GM18520 (cell line): ENCODE measurements around the gene CLDND1.
A peak's percentile ranks its signal among the peaks of the same experiment; 100 is the strongest.
"Not testable (repeated sequence)": the region's sequence is repeated elsewhere in the genome, so short reads cannot be mapped to it uniquely, and the experiment has no call there.

ENCODE experiments used
- ATAC-seq: cut with Tn5 transposase; IDR thresholded peaks from one replicate; pipeline ENCODE4 v1.9.1; 2021; ENCODE audit not compliant: unreplicated experiment

The CLDND1 gene

DNA sequence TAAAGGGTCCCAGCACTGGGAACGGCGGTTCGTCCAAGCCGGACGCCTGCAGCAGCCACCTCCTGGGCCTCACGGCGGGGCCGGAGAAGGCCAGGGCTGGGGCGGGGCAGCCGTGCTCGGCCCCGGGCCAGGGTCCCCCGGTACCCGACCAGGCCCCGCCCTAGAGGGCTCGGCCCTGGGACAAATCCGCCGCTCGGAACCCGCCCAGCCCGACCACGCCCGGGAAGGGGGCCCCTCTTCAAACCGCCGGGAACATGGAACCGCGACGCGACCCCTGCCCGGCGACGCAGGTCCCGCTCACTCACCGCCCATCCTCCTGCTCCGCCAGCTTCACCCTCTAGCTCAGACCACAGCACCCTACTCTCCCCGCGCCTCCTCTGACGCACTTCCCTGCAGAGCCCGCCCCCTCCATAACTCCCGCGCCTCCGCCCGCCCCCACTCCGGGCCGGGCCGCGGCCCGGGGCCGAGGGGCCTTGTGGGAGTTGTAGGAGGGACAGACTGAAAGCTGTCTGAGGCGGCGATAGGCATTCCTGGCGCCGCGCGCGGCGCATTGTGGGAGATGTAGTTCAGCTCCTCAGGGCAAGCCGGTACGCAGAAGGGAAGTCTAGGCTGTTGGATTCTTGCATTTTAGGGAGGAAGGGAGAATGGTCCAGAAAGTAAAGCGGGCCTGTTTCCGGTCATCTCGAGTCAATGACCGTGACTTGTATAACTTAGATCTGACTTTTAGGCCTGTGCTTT lies at the start of gene CLDND1:
TSS of gene CLDND1 (minus strand) at position 359 of the 738 bp plus-strand sequence. CDS start 1,478 bp downstream, outside the sequence.
- ATAC-seq, result peak; percentile 71

DNA sequence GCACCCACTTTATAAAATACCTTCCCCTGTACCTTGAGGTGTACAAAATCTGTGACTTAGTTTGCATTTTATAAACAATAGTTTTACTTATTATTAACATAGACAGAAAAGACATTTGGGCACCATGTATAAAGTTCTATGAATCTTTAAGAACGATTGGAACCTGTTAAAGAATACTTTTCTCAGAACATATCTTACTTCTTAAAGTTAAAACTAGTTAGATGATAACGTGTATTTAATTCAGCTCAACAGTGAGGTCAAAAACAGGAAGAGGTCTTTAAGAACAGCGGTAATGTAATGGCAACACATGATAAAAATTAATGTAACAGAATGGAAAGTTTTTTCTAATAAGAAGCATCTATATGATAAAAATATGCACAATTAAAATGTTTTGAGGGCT lies 45.7 kb upstream of the CLDND1 start:
- no peak for ATAC-seq

DNA sequence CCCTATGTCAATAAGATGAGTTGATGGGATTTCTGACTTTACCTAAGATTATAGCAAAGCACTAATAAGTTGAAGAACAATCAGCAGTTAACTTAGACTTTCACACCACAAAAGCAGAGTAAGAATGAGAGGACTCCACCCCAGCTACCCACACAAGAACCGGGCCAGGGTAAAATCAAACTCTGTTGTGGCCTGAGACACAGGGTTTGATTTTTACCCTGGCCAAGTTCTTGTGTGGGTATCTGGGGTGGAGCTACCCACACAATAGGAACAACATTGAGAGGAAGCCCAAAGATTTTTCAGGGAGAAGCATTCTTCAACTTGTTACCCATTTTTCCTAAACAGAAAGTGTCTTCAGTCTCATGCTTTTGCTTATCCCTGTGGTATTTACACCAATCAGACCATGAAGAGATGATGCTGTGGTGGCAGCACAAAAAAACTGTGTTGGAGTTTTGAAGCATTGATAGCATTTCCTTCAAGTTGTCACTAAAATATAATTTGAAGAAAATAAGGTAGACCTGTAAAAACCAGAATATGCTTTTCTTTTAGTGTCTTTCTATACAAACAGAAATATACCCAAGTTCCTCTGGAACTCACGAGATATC lies 45.1 kb upstream of the CLDND1 start:
- ATAC-seq, result peak; percentile 11

DNA sequence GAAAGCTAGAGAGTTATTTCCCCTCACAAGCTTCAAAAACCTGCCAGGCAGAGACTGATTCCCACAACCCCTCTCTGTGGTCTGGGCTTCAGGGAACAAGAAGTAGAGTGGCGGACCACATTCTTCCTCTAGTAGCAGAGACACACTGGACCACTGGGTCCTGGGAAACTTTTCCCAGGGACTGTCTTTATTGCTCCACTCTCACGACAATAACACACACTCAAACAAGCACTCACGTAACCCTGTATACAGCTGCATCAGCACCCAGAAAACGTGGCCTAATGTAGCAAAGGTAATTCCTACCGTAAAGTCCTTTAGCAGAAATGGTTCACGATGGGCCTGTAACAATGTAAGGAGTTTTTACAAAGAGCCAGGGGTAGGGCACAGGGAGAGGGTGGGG lies 43.1 kb upstream of the CLDND1 start:
- no peak for ATAC-seq

DNA sequence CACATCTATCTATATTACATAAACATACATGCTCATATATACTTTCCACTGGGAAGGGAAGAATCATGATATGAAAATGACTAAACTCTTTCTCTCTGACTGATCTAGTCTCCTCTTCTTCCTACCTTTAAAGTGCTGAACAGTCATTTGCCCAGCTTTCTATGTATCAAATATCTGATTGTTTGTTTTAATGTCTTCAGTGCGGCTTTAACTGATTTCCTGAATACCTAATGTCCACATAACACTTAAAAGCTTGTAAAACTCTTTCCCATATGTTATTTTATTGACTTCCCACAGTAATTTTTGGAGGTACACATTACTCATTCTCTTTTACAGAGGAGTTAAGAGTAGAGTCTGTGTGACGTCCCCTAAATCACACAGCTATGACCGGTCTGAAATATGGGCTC lies 42.5 kb upstream of the CLDND1 start:
- no peak for ATAC-seq

DNA sequence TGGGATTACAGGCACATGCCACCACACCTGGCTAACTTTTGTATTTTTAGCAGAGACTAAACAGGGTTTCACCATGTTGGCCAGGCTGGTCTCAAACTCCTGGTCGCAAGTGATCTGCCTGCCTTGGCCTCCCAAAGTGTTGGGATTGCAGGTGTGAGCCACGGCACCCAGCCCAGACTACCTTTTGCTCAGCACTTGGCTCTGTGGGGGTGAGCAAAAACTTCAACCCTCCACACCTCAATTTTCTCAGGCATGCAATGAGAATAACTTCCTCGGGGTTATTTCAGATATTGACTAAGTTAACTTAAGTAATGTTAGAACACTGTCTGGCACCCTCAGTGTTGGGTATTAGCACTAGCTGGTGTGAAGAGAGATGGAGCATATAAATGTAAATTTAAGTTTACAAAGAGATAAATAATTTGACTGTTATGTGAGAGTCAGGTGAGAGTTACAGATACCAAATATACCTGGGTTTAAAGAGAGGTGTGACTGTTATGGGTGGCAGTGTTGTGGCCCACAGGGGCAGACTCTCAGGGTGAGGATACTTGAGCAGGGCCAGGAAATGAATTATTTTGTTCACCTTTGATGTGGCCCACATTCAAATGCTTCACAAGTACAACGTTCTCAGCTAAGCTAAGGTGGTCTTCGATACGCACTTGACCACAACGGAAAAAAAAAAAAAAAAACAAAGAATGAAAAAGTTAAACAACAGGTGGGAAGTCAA lies 41.7 kb upstream of the CLDND1 start:
- peak; percentile 18 for ATAC-seq

DNA sequence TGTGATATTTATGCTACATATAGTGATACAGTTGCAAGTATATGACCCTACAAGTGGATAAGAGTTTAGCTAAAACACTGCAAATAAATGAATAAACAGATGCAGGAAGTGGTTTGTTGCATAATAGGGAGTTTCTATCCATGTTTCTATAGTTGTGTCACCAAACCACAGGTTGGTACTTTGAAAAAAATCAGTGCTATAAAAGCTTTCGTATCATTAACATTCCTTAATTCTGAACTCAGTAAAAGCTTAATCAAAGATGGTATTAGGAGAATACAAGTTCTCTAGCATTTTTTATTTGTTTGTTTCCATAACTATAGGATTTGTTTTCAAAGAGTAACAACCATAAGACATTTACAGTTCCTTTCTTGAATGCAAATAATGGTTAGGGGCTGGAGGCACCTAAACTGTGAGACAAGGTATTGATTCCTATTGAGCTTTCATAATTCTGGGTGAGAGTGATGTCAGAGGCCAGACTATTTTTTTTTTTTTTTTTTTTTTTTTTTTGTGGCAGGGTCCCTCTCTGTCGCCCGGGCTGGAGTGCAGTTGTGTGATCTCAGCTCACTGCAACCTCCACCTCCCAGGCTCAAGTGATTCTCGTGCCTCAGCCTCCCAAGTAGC lies 41.1 kb upstream of the CLDND1 start:
- peak; percentile 43 for ATAC-seq

DNA sequence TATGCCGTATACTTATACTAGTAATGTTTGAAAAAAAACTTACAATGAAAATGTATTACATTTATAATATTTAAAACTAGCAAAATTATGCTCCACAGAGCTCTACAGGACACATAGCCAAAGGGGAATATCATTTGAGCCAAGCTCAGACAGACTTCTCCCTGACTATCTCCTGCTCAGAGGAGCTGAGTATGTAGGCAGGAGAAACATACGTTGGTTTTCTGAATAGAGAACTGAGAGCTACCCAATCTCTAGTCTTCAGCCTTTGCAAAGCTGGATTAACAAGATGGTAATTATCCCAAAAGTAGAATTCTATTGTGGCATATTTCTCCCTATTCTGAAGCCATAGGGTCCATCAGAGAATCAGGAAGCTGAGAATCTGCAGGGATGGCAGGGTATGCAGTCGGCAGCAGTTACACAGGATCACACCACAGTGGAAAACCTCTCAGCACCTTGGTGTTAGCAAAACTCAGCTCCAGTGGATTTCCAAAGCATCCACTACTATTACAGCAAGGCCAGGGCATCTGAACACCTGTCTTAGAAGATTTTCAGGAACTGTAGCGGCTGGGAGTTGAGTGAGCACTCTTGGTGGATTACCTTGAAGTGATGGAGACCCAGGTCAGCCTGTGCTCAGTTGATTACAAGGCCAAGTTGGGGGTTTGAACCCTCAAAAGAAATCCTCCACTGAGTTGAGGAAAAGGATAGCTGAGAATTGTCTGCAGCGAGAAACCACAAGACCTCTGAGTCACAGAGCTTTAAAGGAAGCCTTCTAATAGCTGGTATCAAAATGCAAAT lies 39.2 kb upstream of the CLDND1 start:
- ATAC-seq, result no peak

DNA sequence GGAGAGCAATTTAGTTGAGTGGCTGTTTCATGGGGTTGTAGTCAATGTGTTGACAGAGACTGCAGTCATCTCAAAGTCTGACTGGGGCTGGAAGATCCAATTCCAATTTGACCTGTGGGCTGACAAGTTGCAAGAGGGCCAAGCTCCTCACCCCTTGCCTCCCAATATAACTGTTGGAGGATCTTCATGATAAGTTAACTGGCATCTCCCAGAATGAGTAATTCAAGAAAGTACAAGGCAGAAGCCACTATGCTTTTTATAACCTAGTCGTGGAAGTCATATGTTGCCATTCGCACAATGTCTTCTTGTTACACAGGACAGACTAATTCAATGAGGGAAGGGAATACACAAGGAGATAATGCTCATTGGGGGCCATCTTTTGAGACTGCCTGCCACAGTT lies 38.2 kb upstream of the CLDND1 start:
- ATAC-seq, result no peak

DNA sequence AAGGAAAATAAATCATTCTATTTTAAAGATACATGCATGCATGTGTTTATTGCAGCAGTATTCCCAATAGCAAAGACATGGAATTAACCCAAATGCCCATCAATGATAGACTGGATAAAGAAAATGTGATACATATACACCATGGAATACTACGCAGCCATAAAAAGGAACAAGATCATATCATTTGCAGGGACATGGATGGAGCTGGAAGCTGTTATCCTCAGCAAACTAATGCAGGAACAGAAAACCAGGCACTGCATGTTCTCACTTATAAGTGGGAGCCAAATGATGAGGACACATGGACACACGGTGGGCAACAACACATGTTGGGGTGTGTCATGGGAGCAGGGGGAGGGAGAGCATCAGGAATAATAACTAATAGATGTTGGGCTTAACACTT lies 37.1 kb upstream of the CLDND1 start:
- not testable (repeated sequence) for ATAC-seq

DNA sequence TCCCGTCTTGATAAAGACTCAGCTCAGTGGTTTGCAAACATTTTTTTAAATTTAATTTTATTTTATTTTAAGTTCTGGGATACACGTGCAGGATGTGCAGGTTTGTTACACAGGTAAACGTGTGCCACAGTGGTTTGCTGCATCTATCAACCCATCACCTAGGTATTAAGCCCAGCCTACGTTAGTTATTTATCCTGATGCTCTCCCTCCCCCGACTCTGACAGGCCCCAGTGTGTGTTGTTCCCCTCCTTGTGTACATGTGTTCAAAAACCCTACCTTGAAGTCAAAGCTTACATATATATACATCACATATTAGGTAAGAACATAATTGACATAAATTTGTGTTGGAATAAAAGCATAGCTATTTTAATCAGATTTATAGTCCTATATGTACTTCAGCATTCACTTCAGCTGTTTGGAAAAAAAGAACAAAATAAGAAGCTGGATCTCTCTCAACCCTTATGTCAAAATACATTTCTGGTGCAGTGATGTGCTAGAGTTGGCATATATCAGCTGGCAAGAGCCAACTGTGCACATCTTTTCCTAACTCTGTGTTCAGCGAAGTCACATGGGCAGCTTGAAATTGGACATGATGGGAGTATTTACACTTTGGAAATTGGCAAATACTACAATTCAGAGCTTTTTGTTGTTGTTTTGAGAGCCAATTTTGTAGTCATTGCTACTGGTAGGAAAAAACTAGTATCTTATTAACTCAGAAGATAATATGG lies 35.6 kb upstream of the CLDND1 start:
- ATAC-seq, result no peak

DNA sequence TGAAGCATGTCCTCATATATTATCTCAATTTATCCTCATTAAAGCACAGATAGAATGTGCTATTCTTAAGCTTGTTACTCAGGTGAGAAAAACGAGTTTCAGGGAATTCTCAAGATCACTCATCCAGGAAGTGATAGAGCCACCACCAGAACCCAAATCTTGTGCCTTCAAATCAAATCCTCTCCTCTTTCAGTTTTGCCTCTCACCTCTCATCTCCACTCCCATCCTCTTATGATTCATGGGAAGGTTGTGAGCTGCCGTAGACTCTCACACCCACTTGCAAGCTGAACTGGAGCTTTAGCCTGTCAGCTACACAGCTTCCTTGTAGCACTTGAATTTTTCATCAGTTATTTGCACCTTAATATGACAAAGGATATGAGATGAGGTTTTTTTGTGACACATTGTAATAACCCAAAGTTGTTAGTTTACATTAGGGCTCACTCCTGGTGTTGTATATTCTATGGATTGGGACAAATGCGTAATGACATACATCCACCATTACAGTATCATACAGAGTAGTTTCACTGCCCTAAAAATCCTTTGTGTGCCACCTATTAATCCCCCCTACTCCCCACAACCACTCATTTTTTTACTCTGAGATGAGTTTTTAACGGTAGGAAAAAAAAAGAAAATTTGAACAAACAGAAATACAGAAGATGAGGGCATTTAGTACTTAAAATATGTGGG lies 34.8 kb upstream of the CLDND1 start:
- peak; percentile 18 for ATAC-seq

DNA sequence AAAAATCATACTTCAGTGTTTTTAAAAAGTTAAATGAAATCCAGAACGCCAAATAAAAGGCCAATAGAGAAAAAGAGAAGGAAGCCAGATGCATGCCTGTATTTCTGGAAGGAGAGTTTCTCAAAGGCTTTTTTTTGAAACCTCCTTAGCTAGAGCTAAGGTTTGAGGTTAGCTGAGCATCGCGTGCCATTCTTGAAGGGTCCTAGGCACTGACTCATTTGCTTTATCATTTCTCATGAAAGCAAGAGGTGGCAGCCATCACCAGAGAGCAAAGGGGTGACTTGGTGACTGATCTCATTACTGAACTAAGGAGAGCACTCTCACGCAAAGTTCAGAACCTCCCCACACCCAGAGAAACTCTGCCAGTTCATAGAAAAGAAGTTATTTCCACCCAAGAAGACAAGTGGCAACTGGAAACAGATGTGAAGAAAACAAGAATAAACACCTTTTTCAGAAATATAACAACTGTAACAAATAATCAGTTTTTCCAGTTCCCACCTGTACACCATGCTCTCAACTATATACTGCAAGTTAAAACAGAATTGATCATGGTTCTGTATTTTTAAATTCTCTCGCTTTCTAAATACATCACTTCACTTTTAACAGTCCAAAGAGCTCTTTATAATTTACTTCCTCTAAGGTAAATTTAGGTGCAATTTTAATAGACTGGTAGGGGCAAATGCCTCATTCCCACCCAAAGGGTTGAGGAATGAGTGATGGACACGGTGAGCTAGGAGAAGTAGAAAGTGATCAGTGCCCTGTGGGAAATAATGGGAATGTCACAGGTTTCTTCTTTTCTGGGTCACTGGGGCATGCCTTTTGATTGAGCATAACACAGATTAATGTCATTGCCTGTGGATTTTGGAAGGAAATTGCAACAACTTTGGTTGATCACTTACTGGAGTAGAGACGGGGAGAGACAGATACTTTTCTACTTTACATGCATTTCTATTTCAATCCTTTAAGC lies 33.7 kb upstream of the CLDND1 start:
- peak; percentile 65 for ATAC-seq

DNA sequence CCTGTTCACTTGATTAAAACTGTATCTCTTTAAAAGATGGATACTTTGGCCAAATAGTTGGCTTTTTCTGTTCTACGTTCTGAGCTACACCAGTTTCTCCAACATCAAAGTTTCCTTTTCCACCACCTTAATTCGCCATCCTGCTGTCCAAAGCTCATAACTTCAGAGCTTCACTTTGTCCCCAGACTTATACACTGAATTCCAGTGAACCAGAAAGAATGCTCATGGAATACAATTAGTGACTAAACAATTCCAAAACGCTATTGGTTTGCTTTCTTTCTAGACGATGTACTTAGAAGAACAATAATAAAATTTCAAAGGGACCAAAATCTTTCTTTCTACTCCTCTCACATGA lies 32.3 kb upstream of the CLDND1 start:
- ATAC-seq, result no peak

DNA sequence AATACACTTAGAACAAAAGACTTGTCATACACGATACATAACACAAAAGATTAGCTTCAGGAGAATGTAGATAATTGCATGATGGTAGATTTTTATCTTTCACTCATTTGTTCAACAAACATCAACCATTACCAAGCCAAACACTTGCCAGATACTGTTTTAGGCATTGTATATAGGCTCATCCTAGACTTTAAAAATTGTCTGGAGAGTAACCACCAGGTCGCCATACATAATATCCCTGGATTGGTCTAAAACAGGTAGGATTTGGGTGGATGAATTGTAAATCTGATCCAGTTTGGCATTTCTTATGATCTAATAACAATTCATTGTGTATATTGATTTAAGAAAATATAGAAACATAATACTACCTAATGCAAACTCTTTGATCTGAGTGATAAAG lies 31.9 kb upstream of the CLDND1 start:
- ATAC-seq, result no peak

DNA sequence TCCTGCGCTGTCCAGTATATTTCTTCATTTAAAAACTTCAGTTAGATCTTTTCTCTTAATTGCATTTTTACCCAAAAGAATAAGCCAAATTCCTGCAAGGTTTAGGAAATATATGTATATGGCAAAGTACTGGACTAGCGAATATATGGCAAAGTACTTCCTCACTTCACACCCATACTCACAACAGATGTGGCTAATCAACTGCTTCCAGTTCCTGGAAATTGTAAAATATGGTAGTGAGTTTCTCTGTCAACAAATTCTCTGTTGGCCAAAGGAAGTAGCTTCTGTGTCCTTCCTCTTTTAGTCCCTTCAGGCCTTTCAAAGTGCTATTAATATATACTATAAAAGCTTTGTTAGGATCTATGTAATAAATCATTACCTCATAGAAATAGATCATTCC lies 31.1 kb upstream of the CLDND1 start:
- ATAC-seq, result no peak

DNA sequence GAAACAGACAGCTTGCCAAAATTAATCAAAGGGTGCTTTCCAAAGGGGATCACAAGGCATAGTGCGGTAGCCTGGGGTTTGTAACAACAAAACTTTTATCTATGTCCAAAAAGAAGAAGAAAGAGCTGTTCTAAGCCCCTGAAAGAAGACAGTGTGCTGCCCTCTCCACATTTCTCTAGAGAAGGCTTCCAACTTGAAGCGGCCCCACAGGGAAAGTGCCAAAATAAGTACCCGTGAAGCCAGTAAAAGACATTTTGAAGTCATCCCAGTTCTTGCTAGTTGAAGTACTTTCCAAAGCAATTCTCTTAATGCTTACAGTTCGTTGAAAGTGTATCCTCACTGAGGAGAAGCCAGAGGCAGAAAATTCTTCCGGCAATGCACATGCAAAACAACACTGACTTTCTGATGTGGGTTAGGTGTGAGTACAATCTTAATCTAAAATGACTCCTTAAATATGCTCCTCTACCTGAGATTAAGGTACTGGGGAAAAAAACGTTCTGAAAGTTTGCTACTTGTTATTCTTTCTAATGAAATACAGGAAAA lies 30.4 kb upstream of the CLDND1 start:
- no peak for ATAC-seq
